Measurements from ENCODE around the gene CFAP53. TPM values are rescaled to one million over a fixed set of nuclear protein-coding genes. Genes with fewer than 3 reads are reported as not detected.
"Not testable (repeated sequence)": the region's sequence is repeated elsewhere in the genome, so short reads cannot be mapped to it uniquely, and the experiment has no call there.

The CFAP53 gene
- total RNA-seq, 2 donors from 2014 or later = 0.31 to 0.92 TPM

DNA sequence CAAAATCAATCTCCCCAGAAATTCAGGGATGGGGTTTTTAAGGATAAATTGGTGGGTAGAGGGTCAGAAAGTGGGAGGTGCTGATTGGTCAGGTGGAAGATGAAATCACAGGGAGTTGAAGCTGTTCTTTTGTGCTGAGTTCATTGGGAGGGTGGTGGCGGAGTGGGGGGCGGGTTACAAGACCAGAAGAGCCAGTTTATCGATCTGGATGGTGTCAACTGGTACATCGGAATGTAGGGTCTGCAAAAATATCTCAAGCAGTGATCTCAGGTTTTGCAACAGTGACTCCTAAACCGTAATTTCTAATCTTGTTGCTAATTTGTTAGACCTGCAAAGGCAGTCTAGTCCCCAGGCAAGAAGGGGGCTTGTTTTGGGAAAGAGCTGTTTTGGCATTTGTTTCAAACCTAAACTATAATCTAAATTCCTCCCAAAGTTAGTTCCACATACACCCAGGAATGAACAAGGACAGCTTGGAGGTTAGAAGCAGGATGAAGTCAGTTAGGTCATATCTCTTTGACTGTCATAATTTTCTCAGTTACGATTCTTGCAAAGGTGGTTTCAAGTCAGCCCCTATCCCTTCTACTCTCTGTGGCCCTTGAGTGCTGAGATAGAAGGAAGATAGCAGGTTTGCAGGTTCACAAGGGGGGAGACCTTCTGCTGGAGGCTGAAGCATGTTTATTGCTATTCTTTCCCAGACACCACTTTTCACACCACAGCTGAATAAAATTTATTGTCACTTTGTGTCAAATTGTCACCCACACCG is 33.5 kb upstream of the CFAP53 start:
- Mint-ChIP-seq H3K4me3 (no peak overlapping the region), H3K9me3 (no peaks in the 10 kb centered on the region), H3K27ac (no peak overlapping the region), H3K27me3 (peaks cover 9 to 28% of the 10 kb centered on the region in 2 donors), H3K36me3 (no peaks in the 10 kb centered on the region), H3K4me1 (ENCODE audit: low read depth in 2 of 2) (peaks cover 5 to 9% of the 10 kb centered on the region in 2 donors)
- no peak for DNase-seq (ENCODE audit: low spot score)
- no peak for ATAC-seq

DNA sequence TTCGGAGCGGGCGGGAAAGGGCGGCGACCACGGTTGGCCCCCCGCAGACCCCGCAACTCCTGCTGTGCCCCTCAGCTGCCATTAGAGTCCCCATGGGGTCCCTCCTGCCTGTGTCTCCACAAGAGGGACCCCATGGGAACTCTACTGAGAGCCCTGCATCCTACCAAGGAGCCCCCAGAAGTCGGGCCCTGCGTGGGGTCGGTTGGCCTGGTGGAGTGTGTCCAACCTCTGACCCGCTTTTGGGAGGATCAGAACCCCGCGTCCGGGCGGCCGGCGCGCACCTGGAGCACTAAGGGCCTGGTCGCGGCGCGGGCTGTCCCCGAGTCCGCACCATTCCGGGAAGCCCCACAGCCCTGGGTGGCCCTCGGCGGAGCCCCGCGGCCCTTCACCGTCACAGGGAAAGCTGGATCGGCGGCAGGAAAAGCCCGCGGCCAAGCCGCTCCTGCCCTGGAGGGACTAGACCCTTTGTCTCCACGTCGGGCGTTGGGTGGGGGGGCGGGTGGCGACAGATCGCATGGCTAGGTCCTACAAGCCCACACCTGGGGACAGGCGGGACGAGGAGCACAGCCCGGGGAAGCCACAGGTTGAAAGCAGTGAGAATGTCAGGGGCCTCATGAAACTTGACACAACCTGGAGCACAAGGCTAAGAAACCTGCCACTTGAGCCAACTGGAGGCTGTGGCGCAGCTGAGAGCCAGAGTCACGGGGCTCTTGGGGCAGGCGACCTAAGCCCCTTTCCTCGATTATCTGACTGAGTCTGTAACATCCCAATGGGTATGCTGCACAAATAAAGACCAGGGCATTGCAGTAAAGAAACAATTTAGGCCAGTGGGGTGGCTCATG is 32.4 kb upstream of the CFAP53 start:
- Mint-ChIP-seq H3K4me3 (no peak overlapping the region), H3K9me3 (no peaks in the 10 kb centered on the region), H3K4me1 (ENCODE audit: low read depth in 2 of 2) (peaks cover 5 to 9% of the 10 kb centered on the region in 2 donors), H3K27ac (no peak overlapping the region), H3K36me3 (no peaks in the 10 kb centered on the region), H3K27me3 (peaks cover 9 to 22% of the 10 kb centered on the region in 2 donors)
- DNase-seq (ENCODE audit: low spot score) (no peak), ATAC-seq (peak in 1 of 2 donors; percentile 3)

GRCh38 chr18:50297621-50298442 is 31.5 kb upstream of the CFAP53 start:
- Mint-ChIP-seq H3K4me1 (ENCODE audit: low read depth in 2 of 2) (peaks cover 5 to 9% of the 10 kb centered on the region in 2 donors), H3K9me3 (no peaks in the 10 kb centered on the region)

DNA sequence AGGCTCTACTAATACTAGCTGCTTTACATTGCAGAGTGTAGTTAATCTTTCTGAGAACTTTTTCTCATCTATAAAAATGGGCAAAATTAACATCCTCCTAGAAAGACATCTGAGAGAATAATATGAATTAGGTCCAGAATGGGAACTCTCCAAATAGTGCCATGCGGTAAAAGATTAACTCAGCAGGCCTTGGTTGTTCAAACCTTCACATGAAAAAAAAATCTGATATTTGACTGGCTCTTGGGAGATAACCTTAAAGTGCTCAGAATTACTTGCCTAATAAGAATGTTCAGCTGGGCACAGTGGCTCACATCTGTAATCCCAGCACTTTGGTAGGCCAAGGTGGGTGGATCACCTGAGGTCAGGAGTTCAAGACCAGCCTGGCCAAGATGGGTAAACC is 26.7 kb upstream of the CFAP53 start:
- DNase-seq (ENCODE audit: low spot score) (no peak), ATAC-seq (no peak)
- Mint-ChIP-seq H3K36me3 (no peaks in the 10 kb centered on the region), H3K27ac (no peak overlapping the region), H3K4me3 (no peak overlapping the region), H3K27me3 (no peaks in the 10 kb centered on the region), H3K4me1 (ENCODE audit: low read depth in 2 of 2) (peaks cover 6 to 13% of the 10 kb centered on the region in 2 donors), H3K9me3 (no peaks in the 10 kb centered on the region)

More at GRCh38 chr18:50297621-50298442, 31.5 kb upstream of the CFAP53 start:
- no peak overlapping the region for H3K27ac Mint-ChIP-seq
- no peaks in the 10 kb centered on the region for H3K36me3 Mint-ChIP-seq
- DNase-seq (ENCODE audit: low spot score) (peak; percentile 77), ATAC-seq (peak; percentile 96 to 97)
- peaks cover 9 to 18% of the 10 kb centered on the region in 2 donors for H3K27me3 Mint-ChIP-seq
- H3K4me3 Mint-ChIP-seq = peak overlapping the region; percentile 78

- no peaks in the 10 kb centered on the region for H3K9me3 Mint-ChIP-seq
- H3K4me3 Mint-ChIP-seq = peak overlapping the region; percentile 80
- ATAC-seq (no peak), DNase-seq (ENCODE audit: low spot score) (no peak)
- peaks cover 19% of the 10 kb centered on the region for H3K36me3 Mint-ChIP-seq
- H3K4me1 Mint-ChIP-seq (ENCODE audit: low read depth in 2 of 2) = peaks cover 20 to 32% of the 10 kb centered on the region in 2 donors
- no peaks in the 10 kb centered on the region for H3K27me3 Mint-ChIP-seq
- peak overlapping the region; percentile 51 to 66 for H3K27ac Mint-ChIP-seq
These were observed 22.8 kb upstream of the CFAP53 start for GRCh38 chr18:50289108-50289443.

DNA sequence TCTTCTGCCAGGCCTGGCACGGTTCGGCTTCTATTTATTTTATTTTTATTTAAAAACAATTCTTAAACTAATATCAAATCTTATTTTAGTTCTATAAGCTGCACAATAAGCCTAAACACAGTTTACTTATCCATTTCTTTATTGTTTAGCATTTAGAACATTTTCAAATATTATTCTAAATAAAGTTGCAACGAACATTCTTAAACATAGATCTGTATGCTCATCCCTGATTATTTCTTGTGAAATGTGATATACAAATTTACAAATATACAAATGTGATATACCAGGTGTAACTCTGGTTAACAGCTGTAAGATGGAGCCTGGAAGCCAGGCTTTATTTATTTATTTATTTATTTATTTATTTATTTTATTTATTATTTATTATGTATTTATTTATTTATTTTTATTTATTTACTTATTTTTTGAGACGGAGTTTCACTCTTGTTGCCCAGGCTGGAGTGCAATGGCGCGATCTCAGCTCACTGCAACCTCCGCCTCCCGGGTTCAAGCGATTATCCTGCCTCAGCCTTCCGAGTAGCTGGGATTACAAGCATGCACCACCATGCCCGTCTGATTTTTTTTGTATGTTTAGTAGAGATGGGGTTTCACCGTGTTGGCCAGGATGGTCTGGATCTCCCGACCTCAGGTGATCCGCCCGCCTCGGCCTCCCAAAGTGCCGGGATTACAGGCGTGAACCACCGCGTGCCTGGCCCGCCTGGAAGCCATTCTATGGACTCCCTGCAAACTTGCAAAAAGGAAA is 22.2 kb upstream of the CFAP53 start:
- peaks cover 24 to 37% of the 10 kb centered on the region in 2 donors for H3K4me1 Mint-ChIP-seq (ENCODE audit: low read depth in 2 of 2)
- H3K36me3 Mint-ChIP-seq = peaks cover 23% of the 10 kb centered on the region
- H3K27ac Mint-ChIP-seq = peak overlapping the region; percentile 90 to 91
- peak overlapping the region; percentile 97 for H3K4me3 Mint-ChIP-seq
- ATAC-seq; H3K27me3 Mint-ChIP-seq; H3K9me3 Mint-ChIP-seq; DNase-seq (ENCODE audit: low spot score): not testable (repeated sequence)

GRCh38 chr18:50287441-50288347 is 21.4 kb upstream of the CFAP53 start, which contains the start of gene CXXC1:
CXXC1 (minus strand) TSS chr18:50287692; CDS start chr18:50287589, 103 bp downstream.
- no peaks in the 10 kb centered on the region for H3K9me3 Mint-ChIP-seq
- no peaks in the 10 kb centered on the region for H3K27me3 Mint-ChIP-seq
- peaks cover 24 to 42% of the 10 kb centered on the region in 2 donors for H3K4me1 Mint-ChIP-seq (ENCODE audit: low read depth in 2 of 2)
- H3K4me3 Mint-ChIP-seq = peak within 1 kb of the TSS; percentile 97
- peak within 1 kb of the TSS; percentile 90 to 91 for H3K27ac Mint-ChIP-seq
- DNase-seq (ENCODE audit: low spot score) = peak; percentile 99
- peaks cover 23% of the 10 kb centered on the region for H3K36me3 Mint-ChIP-seq
- peak; percentile 96 to 97 for ATAC-seq

GRCh38 chr18:50287028-50287440 is 20.7 kb upstream of the CFAP53 start:
- peak in 1 of 2 donors; percentile 1 for ATAC-seq
- H3K4me1 Mint-ChIP-seq (ENCODE audit: low read depth in 2 of 2) = peaks cover 26 to 47% of the 10 kb centered on the region in 2 donors
- H3K4me3 Mint-ChIP-seq = peak overlapping the region; percentile 97
- H3K9me3 Mint-ChIP-seq = no peaks in the 10 kb centered on the region
- peaks cover 23% of the 10 kb centered on the region for H3K36me3 Mint-ChIP-seq
- DNase-seq (ENCODE audit: low spot score) = no peak
- peak overlapping the region; percentile 90 to 91 for H3K27ac Mint-ChIP-seq
- no peaks in the 10 kb centered on the region for H3K27me3 Mint-ChIP-seq

GRCh38 chr18:50286391-50287027 is 20.2 kb upstream of the CFAP53 start:
- Mint-ChIP-seq H3K9me3 (no peaks in the 10 kb centered on the region), H3K4me1 (ENCODE audit: low read depth in 2 of 2) (peaks cover 26 to 47% of the 10 kb centered on the region in 2 donors), H3K27me3 (no peaks in the 10 kb centered on the region), H3K4me3 (peak overlapping the region; percentile 97), H3K27ac (peak overlapping the region; percentile 90 to 91), H3K36me3 (peaks cover 23% of the 10 kb centered on the region)
- ATAC-seq (no peak), DNase-seq (ENCODE audit: low spot score) (no peak)

GRCh38 chr18:50285631-50286321 is 19.5 kb upstream of the CFAP53 start:
- H3K4me3 Mint-ChIP-seq = peak overlapping the region; percentile 97
- DNase-seq (ENCODE audit: low spot score) = no peak
- no peaks in the 10 kb centered on the region for H3K27me3 Mint-ChIP-seq
- H3K4me1 Mint-ChIP-seq (ENCODE audit: low read depth in 2 of 2) = peaks cover 31 to 54% of the 10 kb centered on the region in 2 donors
- H3K9me3 Mint-ChIP-seq = no peaks in the 10 kb centered on the region
- peak overlapping the region; percentile 90 to 91 for H3K27ac Mint-ChIP-seq
- H3K36me3 Mint-ChIP-seq = peaks cover 29% of the 10 kb centered on the region
- no peak for ATAC-seq

- DNase-seq (ENCODE audit: low spot score) (no peak), ATAC-seq (no peak)
- Mint-ChIP-seq H3K36me3 (peaks cover 29% of the 10 kb centered on the region), H3K27me3 (no peaks in the 10 kb centered on the region), H3K9me3 (no peaks in the 10 kb centered on the region), H3K27ac (peak overlapping the region; percentile 32 to 69), H3K4me1 (ENCODE audit: low read depth in 2 of 2) (peaks cover 38 to 61% of the 10 kb centered on the region in 2 donors), H3K4me3 (no peak overlapping the region)
These were observed 18.8 kb upstream of the CFAP53 start for GRCh38 chr18:50285071-50285470.

Measured in natural killer cell treated with Interleukin-12 subunit alpha and Interleukin-12 subunit beta and Interleukin-15 and Interleukin-18, amount 100 ng/mL, for 72 hours (primary cell).